ENCODE measurements around the gene HOXA7.
A peak's percentile ranks its signal among the peaks of the same experiment; 100 is the strongest.

HOXA7 gene

GRCh38 chr7:27198871-27199801 lies 42.7 kb upstream of the HOXA7 start:
- no peak for DNase-seq (ENCODE audit: low read depth in 1 of 2, low spot score in 1 of 2)
- in situ Hi-C loops (cut with HindIII; ENCODE audit: low pct_unique_long_range_greater_than_20kb, low sequenced_read_pairs) = no loop called here
- TF ChIP-seq JUND (IDR thresholded peaks at IDR 0.05; ENCODE audit: low read depth) = no peak

GRCh38 chr7:27198138-27198841 lies 41.8 kb upstream of the HOXA7 start:
- TF ChIP-seq JUND (IDR thresholded peaks at IDR 0.05; ENCODE audit: low read depth) = no peak
- in situ Hi-C loops (cut with HindIII; ENCODE audit: low pct_unique_long_range_greater_than_20kb, low sequenced_read_pairs) = no loop called here
- DNase-seq (ENCODE audit: low read depth in 1 of 2, low spot score in 1 of 2) = no peak

GRCh38 chr7:27197137-27198042 lies 40.9 kb upstream of the HOXA7 start:
- no peak for TF ChIP-seq JUND (IDR thresholded peaks at IDR 0.05; ENCODE audit: low read depth)
- DNase-seq (ENCODE audit: low read depth in 1 of 2, low spot score in 1 of 2) = no peak
- in situ Hi-C loops (cut with HindIII; ENCODE audit: low pct_unique_long_range_greater_than_20kb, low sequenced_read_pairs) = no loop called here

GRCh38 chr7:27196287-27196767 lies 39.9 kb upstream of the HOXA7 start:
- TF ChIP-seq JUND (IDR thresholded peaks at IDR 0.05; ENCODE audit: low read depth) = no peak
- in situ Hi-C loops (cut with HindIII; ENCODE audit: low pct_unique_long_range_greater_than_20kb, low sequenced_read_pairs) = no loop called here
- DNase-seq (ENCODE audit: low read depth in 1 of 2, low spot score in 1 of 2) = peak; percentile 80 to 97

GRCh38 chr7:27194686-27195379 lies 38.4 kb upstream of the HOXA7 start:
- TF ChIP-seq JUND (IDR thresholded peaks at IDR 0.05; ENCODE audit: low read depth) = no peak
- in situ Hi-C loops (cut with HindIII; ENCODE audit: low pct_unique_long_range_greater_than_20kb, low sequenced_read_pairs) = no loop called here
- no peak for DNase-seq (ENCODE audit: low read depth in 1 of 2, low spot score in 1 of 2)

GRCh38 chr7:27194002-27194352 lies 37.5 kb upstream of the HOXA7 start:
- DNase-seq (ENCODE audit: low read depth in 1 of 2, low spot score in 1 of 2) = no peak
- no peak for TF ChIP-seq JUND (IDR thresholded peaks at IDR 0.05; ENCODE audit: low read depth)
- in situ Hi-C loops (cut with HindIII; ENCODE audit: low pct_unique_long_range_greater_than_20kb, low sequenced_read_pairs) = no loop called here

GRCh38 chr7:27193335-27194001 lies 37.0 kb upstream of the HOXA7 start:
- DNase-seq (ENCODE audit: low read depth in 1 of 2, low spot score in 1 of 2) = no peak
- in situ Hi-C loops (cut with HindIII; ENCODE audit: low pct_unique_long_range_greater_than_20kb, low sequenced_read_pairs) = no loop called here
- no peak for TF ChIP-seq JUND (IDR thresholded peaks at IDR 0.05; ENCODE audit: low read depth)

- in situ Hi-C loops (cut with HindIII; ENCODE audit: low pct_unique_long_range_greater_than_20kb, low sequenced_read_pairs) = no loop called here
- no peak for DNase-seq (ENCODE audit: low read depth in 1 of 2, low spot score in 1 of 2)
- no peak for TF ChIP-seq JUND (IDR thresholded peaks at IDR 0.05; ENCODE audit: low read depth)
These were observed 36.3 kb upstream of the HOXA7 start for GRCh38 chr7:27192546-27193334.

GRCh38 chr7:27191833-27192545 lies 35.5 kb upstream of the HOXA7 start:
- TF ChIP-seq JUND (IDR thresholded peaks at IDR 0.05; ENCODE audit: low read depth) = no peak
- no peak for DNase-seq (ENCODE audit: low read depth in 1 of 2, low spot score in 1 of 2)
- in situ Hi-C loops (cut with HindIII; ENCODE audit: low pct_unique_long_range_greater_than_20kb, low sequenced_read_pairs) = no loop called here

- in situ Hi-C loops (cut with HindIII; ENCODE audit: low pct_unique_long_range_greater_than_20kb, low sequenced_read_pairs) = no loop called here
- DNase-seq (ENCODE audit: low read depth in 1 of 2, low spot score in 1 of 2) = no peak
- no peak for TF ChIP-seq JUND (IDR thresholded peaks at IDR 0.05; ENCODE audit: low read depth)
These were observed 34.8 kb upstream of the HOXA7 start for GRCh38 chr7:27191161-27191731.

All from T47D (cell line).